Measurements from ENCODE around the gene ROBO1. TPM values are rescaled to one million over a fixed set of nuclear protein-coding genes. Genes with fewer than 3 reads are reported as not detected.

The ROBO1 gene
- total RNA-seq, 2 experiments from 2014 or later: 8.6 to 9.0 TPM

- POLR2A ChIA-PET: no interaction called here
- H3K4me3 Mint-ChIP-seq: no peak overlapping the region
- H3K27me3 Mint-ChIP-seq: no peaks in the 10 kb centered on the region
- DNase-seq (no peak), ATAC-seq (no peak)
- no peak overlapping the region for H3K27ac Mint-ChIP-seq
- H3K4me1 Mint-ChIP-seq (ENCODE audit: low read depth): no peaks in the 10 kb centered on the region
- H3K36me3 Mint-ChIP-seq (ENCODE audit: low read depth): no peaks in the 10 kb centered on the region
- H3K9me3 Mint-ChIP-seq: no peaks in the 10 kb centered on the region
- CTCF ChIA-PET: no interaction called here
- no peak for TF ChIP-seq CTCF (IDR thresholded peaks at IDR 0.05)
- intact Hi-C loops (cut with micrococcal nuclease): no loop called here
These were observed 1101.9 kb downstream of the ROBO1 start for GRCh38 chr3:78665776-78666469.

DNA sequence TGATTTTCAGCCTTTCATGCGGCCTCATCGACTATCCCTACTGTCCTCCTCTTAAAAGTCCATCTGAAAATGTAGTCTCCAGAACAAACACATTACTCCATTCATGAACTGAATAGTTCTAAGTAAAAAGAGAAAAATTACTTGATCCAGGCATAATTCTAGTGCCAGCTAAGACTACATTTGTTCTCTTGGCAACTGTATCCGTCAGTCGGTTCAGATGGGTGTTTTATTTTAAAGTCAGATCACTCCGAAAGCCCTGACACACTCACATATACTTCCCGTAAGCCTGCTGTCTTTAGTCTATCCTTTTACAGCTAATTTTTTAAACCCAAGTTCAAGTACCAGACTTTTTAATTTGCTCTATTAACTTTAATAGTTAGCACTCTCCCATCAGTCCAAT lies 1102.7 kb downstream of the ROBO1 start:
- no peak for TF ChIP-seq CTCF (IDR thresholded peaks at IDR 0.05)
- H3K9me3 Mint-ChIP-seq: no peaks in the 10 kb centered on the region
- POLR2A ChIA-PET: no interaction called here
- no peaks in the 10 kb centered on the region for H3K4me1 Mint-ChIP-seq (ENCODE audit: low read depth)
- no peak for ATAC-seq
- DNase-seq: no peak
- CTCF ChIA-PET: no interaction called here
- H3K27ac Mint-ChIP-seq: no peak overlapping the region
- intact Hi-C loops (cut with micrococcal nuclease): no loop called here
- no peaks in the 10 kb centered on the region for H3K27me3 Mint-ChIP-seq
- H3K4me3 Mint-ChIP-seq: no peak overlapping the region
- no peaks in the 10 kb centered on the region for H3K36me3 Mint-ChIP-seq (ENCODE audit: low read depth)

DNA sequence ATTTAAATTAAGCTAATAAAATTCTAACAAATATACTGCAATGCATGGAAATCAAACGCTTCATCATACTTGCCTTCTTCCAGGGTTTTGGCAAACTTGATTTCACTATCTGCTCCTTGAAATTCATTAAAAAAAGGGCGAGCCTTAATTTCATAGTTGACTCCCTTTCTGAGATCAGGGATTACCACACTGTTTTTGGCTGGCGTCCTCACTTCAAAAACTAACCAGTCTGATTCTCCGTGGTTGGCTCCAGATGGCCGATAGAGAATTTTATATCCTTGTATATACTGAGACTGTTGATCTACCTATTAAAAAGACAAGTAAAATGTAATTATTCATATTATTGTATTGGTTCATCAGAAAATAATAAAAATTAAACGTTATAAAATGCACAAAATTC lies 1106.8 kb downstream of the ROBO1 start:
- POLR2A ChIA-PET: no interaction called here
- CTCF ChIA-PET: no interaction called here
- Mint-ChIP-seq H3K9me3 (no peaks in the 10 kb centered on the region), H3K27ac (no peak overlapping the region), H3K36me3 (ENCODE audit: low read depth) (no peaks in the 10 kb centered on the region), H3K4me3 (no peak overlapping the region), H3K4me1 (ENCODE audit: low read depth) (no peaks in the 10 kb centered on the region), H3K27me3 (no peaks in the 10 kb centered on the region)
- TF ChIP-seq CTCF (IDR thresholded peaks at IDR 0.05): no peak
- ATAC-seq (no peak), DNase-seq (no peak)
- intact Hi-C loops (cut with micrococcal nuclease): loop anchor here (5.0 kb wide), 1 partner anchor 356 kb away; no protein-coding TSS in a partner anchor

DNA sequence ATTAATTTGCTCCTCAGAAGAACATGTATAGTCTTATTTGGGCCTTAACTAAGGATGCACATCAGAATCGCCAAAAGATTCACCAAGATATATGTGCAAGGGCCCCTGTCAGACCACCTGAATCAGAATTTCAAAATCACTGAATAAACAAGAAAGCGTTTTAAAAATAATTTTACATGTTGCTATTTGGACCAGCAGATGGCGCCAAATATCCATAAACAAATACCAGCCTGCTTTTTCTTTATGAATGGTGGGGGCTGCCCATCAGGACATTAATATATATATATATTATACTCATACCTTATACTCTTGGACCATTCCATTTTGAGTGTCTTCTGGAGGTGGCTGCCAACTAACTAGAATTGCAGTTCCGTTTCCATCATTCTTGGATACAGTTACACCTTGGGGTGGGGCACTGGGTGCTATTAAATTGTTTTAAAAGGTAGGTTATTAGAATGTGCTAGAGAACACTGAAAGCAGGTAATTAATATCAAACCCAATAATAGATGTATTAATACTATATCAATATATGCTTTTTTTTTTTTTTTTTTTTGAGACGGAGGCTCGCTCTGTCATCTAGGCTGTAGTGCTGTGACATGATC lies 1108.3 kb downstream of the ROBO1 start:
- peak; percentile 56 for DNase-seq
- Mint-ChIP-seq H3K27ac (no peak overlapping the region), H3K36me3 (ENCODE audit: low read depth) (no peaks in the 10 kb centered on the region), H3K27me3 (no peaks in the 10 kb centered on the region), H3K9me3 (no peaks in the 10 kb centered on the region), H3K4me3 (no peak overlapping the region), H3K4me1 (ENCODE audit: low read depth) (no peaks in the 10 kb centered on the region)
- peak; percentile 77 for TF ChIP-seq CTCF (IDR thresholded peaks at IDR 0.05)
- ChIA-PET CTCF (no interaction called here), POLR2A (no interaction called here)
- ATAC-seq: no peak
- intact Hi-C loops (cut with micrococcal nuclease): loop anchor here (2.0 to 10.0 kb wide), 3 partner anchors 373 to 835 kb away; no protein-coding TSS in a partner anchor

DNA sequence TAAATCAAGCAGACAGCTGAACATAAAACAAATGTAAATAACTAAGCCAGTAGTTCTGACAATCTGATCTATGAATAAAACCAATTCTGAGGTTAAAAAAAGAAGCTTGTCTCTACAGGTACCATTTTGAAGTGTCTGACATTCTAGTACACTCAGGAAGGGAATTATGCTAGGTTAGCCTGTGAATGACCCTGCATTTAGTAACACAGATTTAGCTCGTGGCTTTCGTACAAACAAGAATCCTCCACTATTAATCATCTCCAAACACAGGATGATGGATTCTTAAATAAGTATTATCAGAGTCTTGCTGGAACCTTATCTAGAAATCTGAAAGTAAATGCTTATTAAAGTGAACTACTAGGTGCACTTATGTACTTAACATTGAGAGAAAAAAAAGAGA lies 1120.1 kb downstream of the ROBO1 start:
- Mint-ChIP-seq H3K27me3 (no peaks in the 10 kb centered on the region), H3K36me3 (ENCODE audit: low read depth) (no peaks in the 10 kb centered on the region), H3K27ac (no peak overlapping the region), H3K9me3 (no peaks in the 10 kb centered on the region), H3K4me3 (no peak overlapping the region), H3K4me1 (ENCODE audit: low read depth) (no peaks in the 10 kb centered on the region)
- no peak for DNase-seq
- ATAC-seq: no peak
- POLR2A ChIA-PET: no interaction called here
- intact Hi-C loops (cut with micrococcal nuclease): no loop called here
- CTCF ChIA-PET: interaction anchor here (1.0 to 1.2 kb wide), 2 partner anchors 8 to 11 kb away, joined by 3 read pairs; no protein-coding TSS in a partner anchor
- TF ChIP-seq CTCF (IDR thresholded peaks at IDR 0.05): no peak

Measured in activated CD8-positive, alpha-beta T cell treated with anti-CD3 and anti-CD28 coated beads for 36 hours (primary cell).